Suprapubic skin (tissue), 3 donors: ENCODE data around the gene TRIM37.

Experiments
- CTCF ChIP-seq, 2 donors: fragments of 200-600 bp in 1 of 2; fragments of 450-650 bp in 1 of 2; sonication (generic) in 1 of 2; IDR thresholded peaks; one replicate each; pipeline ENCODE4 v1.5.1; 2016 to 2019; ENCODE audit warnings: antibody characterized with exemption in 2 of 2, mild to moderate bottlenecking in 1 of 2, moderate library complexity in 1 of 2
- POLR2A ChIP-seq, 2 donors: fragments of 450-650 bp; IDR thresholded peaks; one replicate each; pipeline ENCODE4 v1.6.1; 2017; ENCODE audit warnings: antibody characterized with exemption in 2 of 2, mild to moderate bottlenecking in 2 of 2, moderate library complexity in 2 of 2

- TF ChIP-seq CTCF (IDR thresholded peaks at IDR 0.05) (no peak), POLR2A (IDR thresholded peaks at IDR 0.05) (no peak)
These were observed 39.3 kb downstream of the TRIM37 start for GRCh38 chr17:59067340-59067739.
